SK-N-SH treated with all-trans-retinoic acid at 6 μM for 48 hours (cell line): ENCODE data around the gene KRT23.

ENCODE experiments used
- ARNTL ChIP-seq: fragments of 450-650 bp; formaldehyde crosslinking; IDR thresholded peaks from 2 replicates; pipeline ENCODE4 v1.5.0; 2020; ENCODE audit warnings: low read depth, mild to moderate bottlenecking, moderate library complexity, borderline replicate concordance
- ISL1 ChIP-seq: fragments of 250-450 bp; sonication (Bioruptor Pico); IDR thresholded peaks from 2 replicates; pipeline ENCODE4 v2.1.2; 2022; ENCODE audit warnings: mild to moderate bottlenecking, moderate library complexity
- TCF4 ChIP-seq: fragments of 250-450 bp; sonication (Bioruptor Pico); IDR thresholded peaks from 2 replicates; pipeline ENCODE4 v1.8.0; 2021; ENCODE audit warnings: mild to moderate bottlenecking, moderate library complexity, borderline replicate concordance
- ZFP30 ChIP-seq: fragments of 450-650 bp; formaldehyde crosslinking; IDR thresholded peaks from 2 replicates; pipeline ENCODE4 v1.5.0; 2022; ENCODE audit warnings: mild to moderate bottlenecking, moderate library complexity

GRCh38 chr17:40937384-40937819 is at the start of gene KRT23:
- TF ChIP-seq ISL1 (no peak), TCF4 (no peak), ZFP30 (CRISPR knock-in tag) (no peak), ARNTL (no peak)
